Panc1 (cell line): ENCODE data around the gene FAM78A.

Source experiments
- CTCF ChIP-seq: fragments of 450-650 bp; IDR thresholded peaks from 2 replicates; pipeline ENCODE4 v1.5.1; 2017; ENCODE audit warnings: mild to moderate bottlenecking
- POLR2AphosphoS5 ChIP-seq: IDR thresholded peaks from 2 replicates; pipeline ENCODE4 v1.6.1; 2012; ENCODE audit warnings: mild to moderate bottlenecking, low read depth, low read length, moderate library complexity
- REST ChIP-seq, 2 experiments: IDR thresholded peaks; 2 replicates each; pipeline ENCODE4 v1.6.1; 2011 to 2012; ENCODE audit warnings: low read depth in 2 of 2, control low read depth in 1 of 2, low read length in 1 of 2, mild to moderate bottlenecking in 1 of 2, moderate library complexity in 1 of 2; ENCODE audit not compliant: insufficient read depth in 1 of 2
- SIN3A ChIP-seq: IDR thresholded peaks from 2 replicates; pipeline ENCODE4 v1.6.1; 2012; ENCODE audit warnings: low read depth, mild to moderate bottlenecking, low read length, moderate library complexity, borderline replicate concordance; ENCODE audit not compliant: insufficient read depth
- TCF7L2 ChIP-seq: IDR thresholded peaks from 2 replicates; pipeline ENCODE4 v1.6.1; 2011; ENCODE audit warnings: mild to moderate bottlenecking, low read depth, low read length, inconsistent platforms

GRCh38 chr9:131237291-131237690 is 39.0 kb downstream of the FAM78A start:
- no peak for TF ChIP-seq CTCF
- TF ChIP-seq POLR2AphosphoS5, result no peak
- no peak for TF ChIP-seq TCF7L2
- no peak for TF ChIP-seq SIN3A
- no peak for TF ChIP-seq REST (IDR thresholded peaks at IDR 0.05; ENCODE audit: insufficient read depth in 1 of 2, low read depth in 2 of 2, low read length in 1 of 2)
